Gastrocnemius medialis (tissue), 4 donors: ENCODE results near the gene FPGS. TPM values are rescaled to one million over a fixed set of nuclear protein-coding genes. Genes with fewer than 3 reads are reported as not detected.

ENCODE experiments used
- ATAC-seq, 2 donors: fragments of 150-250 bp; one replicate each; pipeline ENCODE4 v1.9.1; 2016
- DNase-seq, 2 donors: peaks; one replicate each; pipeline ENCODE4 v3.0.0-alpha.2; 2019
- H3K27ac ChIP-seq, 4 donors: fragments of 200-600 bp; sonication (generic); 1 replicate in 1 of 4; 2 replicates in 3 of 4; pipeline ENCODE4 v1.5.1; 2016 to 2018; ENCODE audit warnings: mild to moderate bottlenecking in 2 of 4, moderate library complexity in 1 of 4
- H3K27me3 ChIP-seq, 3 donors: fragments of 200-600 bp; sonication (generic) in 2 of 3; 1 replicate in 1 of 3; 2 replicates in 2 of 3; pipeline versions ENCODE4 v1.5.1 to v1.6.0; 2016 to 2019; ENCODE audit warnings: mild to moderate bottlenecking in 1 of 3, moderate library complexity in 1 of 3
- H3K36me3 ChIP-seq, 2 donors: fragments of 200-600 bp; sonication (generic) in 1 of 2; one replicate each; pipeline ENCODE4 v1.5.1; 2017 to 2018
- H3K4me1 ChIP-seq, 2 donors: fragments of 200-600 bp; sonication (generic) in 1 of 2; one replicate each; pipeline ENCODE4 v1.5.1; 2016 to 2017; ENCODE audit warnings: mild to moderate bottlenecking in 2 of 2
- H3K4me3 ChIP-seq, 4 donors: fragments of 200-600 bp; sonication (generic) in 3 of 4; 1 replicate in 1 of 4; 2 replicates in 3 of 4; pipeline ENCODE4 v1.5.1; 2016 to 2019; ENCODE audit warnings: mild to moderate bottlenecking in 2 of 4
- H3K9me3 ChIP-seq, 3 donors: fragments of 200-600 bp; sonication (generic) in 2 of 3; 1 replicate in 1 of 3; 2 replicates in 2 of 3; pipeline ENCODE4 v1.5.1; 2016 to 2019
- CTCF ChIP-seq, 5 experiments: fragments of 450-650 bp in 3 of 5; fragments of 200-600 bp in 2 of 5; sonication (generic) in 2 of 5; IDR thresholded peaks in 4 of 5; conservative IDR thresholded peaks in 1 of 5; 1 replicate in 4 of 5; 2 replicates in 1 of 5; pipeline ENCODE4 v1.5.1; 2016 to 2019; ENCODE audit warnings: antibody characterized with exemption in 5 of 5, mild to moderate bottlenecking in 3 of 5, moderate library complexity in 3 of 5
- POLR2A ChIP-seq, 2 donors: fragments of 450-650 bp; IDR thresholded peaks; one replicate each; pipeline ENCODE4 v1.6.1; 2017; ENCODE audit warnings: antibody characterized with exemption in 2 of 2, mild to moderate bottlenecking in 2 of 2, moderate library complexity in 2 of 2
- in situ Hi-C, 4 donors: fragments of 200-750 bp; cut with MboI; loops; one replicate each; pipeline versions ENCODE4 v1.15.0 to v1.8.0; 2017; ENCODE audit warnings: low sequenced_read_pairs in 4 of 4
- intact Hi-C: fragments of 100-400 bp; cut with DNase I; formaldehyde crosslinking; loops from one replicate; pipeline ENCODE4 v1.15.1; 2023; ENCODE audit warnings: low total_unique reads
- microRNA-seq, 2 donors: library from miRNA; unstranded; fragments of <30 nt; microRNA quantifications; one replicate each; pipeline ENCODE4, GENCODE V29; 2016; ENCODE audit warnings: borderline replicate concordance in 2 of 2
- total RNA-seq, 4 donors: library from RNA; depleted of rRNA; stranded (reverse); fragments of >200 nt; gene quantifications; one replicate each; pipeline versions ENCODE4 v1.1.0 to v1.2.3, GENCODE V29; 2016

The FPGS gene
- total RNA-seq, 4 donors from 2014 or later, result 36.4 to 87.6 (median 47.7) TPM

GRCh38 chr9:127862075-127863011, 59.7 kb downstream of the FPGS start:
- H3K36me3 ChIP-seq, result no peaks in the 10 kb centered on the region
- H3K27me3 ChIP-seq, result no peaks in the 10 kb centered on the region
- peak; percentile 55 to 79 for ATAC-seq
- H3K4me3 ChIP-seq, result no peak overlapping the region
- DNase-seq, result peak; percentile 61 to 68
- in situ Hi-C loops, result loop anchor here in 1 of 4 donors (10.0 kb wide), 1 partner anchor 58 kb away; the partner anchor contains the start of gene FPGS
- no peaks in the 10 kb centered on the region for H3K9me3 ChIP-seq
- intact Hi-C loops, result no loop called here
- TF ChIP-seq CTCF (IDR thresholded peaks at IDR 0.05 in 4 of 5, conservative IDR thresholded peaks at IDR 0.05 in 1 of 5) (no peak), POLR2A (IDR thresholded peaks at IDR 0.05) (no peak)
- H3K4me1 ChIP-seq, result peaks cover 35 to 47% of the 10 kb centered on the region in 2 donors
- H3K27ac ChIP-seq, result peak overlapping the region; percentile 67 to 80 (median 74)

- Histone ChIP-seq H3K4me1 (peaks cover 27 to 42% of the 10 kb centered on the region in 2 donors), H3K27me3 (no peaks in the 10 kb centered on the region), H3K36me3 (peaks cover 0 to 8% of the 10 kb centered on the region in 2 donors), H3K27ac (peak overlapping the region; percentile 67 to 80 (median 74)), H3K9me3 (no peaks in the 10 kb centered on the region), H3K4me3 (no peak overlapping the region)
- ATAC-seq, result no peak
- no peak for DNase-seq
- intact Hi-C loops (no loop called here), in situ Hi-C loops (loop anchor here in 1 of 4 donors (10.0 kb wide), 1 partner anchor 58 kb away; the partner anchor contains the start of gene FPGS)
- TF ChIP-seq CTCF (IDR thresholded peaks at IDR 0.05 in 4 of 5, conservative IDR thresholded peaks at IDR 0.05 in 1 of 5) (no peak), POLR2A (IDR thresholded peaks at IDR 0.05) (no peak)
Observed at GRCh38 chr9:127863191-127863621, 60.5 kb downstream of the FPGS start.

Small RNAs within 50 kb of the gene (microRNA-seq; reads per million reads assigned to microRNA genes)
- gene MIR2861 (0 reads per million in 2 donors), gene MIR3960 (0 to 0.85 reads per million in 2 donors)

Other genes starting within 250 kb of the FPGS start
- 10 to 100 TPM in 2 of 4 donors, 1 to 10 TPM in 2; 3.4 to 36.8 (median 9.2) TPM for gene STXBP1, start 190.6 kb upstream of the FPGS start, total RNA-seq
- not detected for gene CFAP157, start 95.9 kb upstream of the FPGS start, total RNA-seq
- gene PTRH1, start 87.2 kb upstream of the FPGS start, total RNA-seq, result 10 to 100 TPM; 16.9 to 38.6 (median 26.3) TPM
- not detected for gene TTC16, start 86.8 kb upstream of the FPGS start, total RNA-seq
- 10 to 100 TPM in 2 of 4 donors, 1 to 10 TPM in 2; 3.2 to 10.6 (median 9.6) TPM for gene TOR2A, start 67.6 kb upstream of the FPGS start, total RNA-seq
- gene SH2D3C, start 24.2 kb upstream of the FPGS start, total RNA-seq, result 1 to 10 TPM; 4.7 to 8.1 (median 5.2) TPM
- gene CDK9, start 16.8 kb upstream of the FPGS start, total RNA-seq, result 10 to 100 TPM; 50.3 to 71.2 (median 51.2) TPM
- gene ENG, start 51.8 kb downstream of the FPGS start, total RNA-seq, result 10 to 100 TPM; 27.4 to 49.8 (median 32.6) TPM
- gene AK1, start 74.8 kb downstream of the FPGS start, total RNA-seq, result 100 to 1,000 TPM; 240 to 489 (median 359) TPM
- 10 to 100 TPM; 46.7 to 69.3 (median 56.9) TPM for gene ST6GALNAC6, start 96.7 kb downstream of the FPGS start, total RNA-seq
- gene ST6GALNAC4, start 114.2 kb downstream of the FPGS start, total RNA-seq, result 10 to 100 TPM; 11.2 to 48.4 (median 23.6) TPM
- gene PIP5KL1, start 127.9 kb downstream of the FPGS start, total RNA-seq, result 1 to 10 TPM in 1 of 4 donors, not detected in 3; 4.2 TPM
- gene DPM2, start 135.0 kb downstream of the FPGS start, total RNA-seq, result 10 to 100 TPM in 1 of 4 donors, 1 to 10 TPM in 3; 4.7 to 10.4 (median 5.9) TPM
- gene EEIG1, start 178.1 kb downstream of the FPGS start, total RNA-seq, result 1 to 10 TPM; 1.8 to 4.5 (median 2.8) TPM